Gastroesophageal sphincter (tissue), 4 donors: ENCODE measurements around the gene SNX18. TPM values are rescaled to one million over a fixed set of nuclear protein-coding genes. Genes with fewer than 3 reads are reported as not detected.
A peak's percentile ranks its signal among the peaks of the same experiment; 100 is the strongest.

Experiments
- ATAC-seq: fragments of 150-250 bp; one replicate; pipeline ENCODE4 v1.9.1; 2016; ENCODE audit warnings: mild to moderate bottlenecking, moderate library complexity
- H3K27ac ChIP-seq, 4 donors: fragments of 200-600 bp; sonication (generic) in 3 of 4; 1 replicate in 3 of 4; 2 replicates in 1 of 4; pipeline ENCODE4 v1.5.1; 2016 to 2019
- H3K27me3 ChIP-seq: fragments of 200-600 bp; sonication (generic); one replicate; pipeline ENCODE4 v1.5.1; 2019
- H3K36me3 ChIP-seq, 2 donors: fragments of 200-600 bp; sonication (generic); one replicate each; pipeline ENCODE4 v1.5.1; 2019; ENCODE audit warnings: control low read depth in 1 of 2
- H3K4me1 ChIP-seq, 3 donors: fragments of 200-600 bp; sonication (generic); 1 replicate in 2 of 3; 2 replicates in 1 of 3; pipeline ENCODE4 v1.5.1; 2016 to 2019; ENCODE audit warnings: control low read depth in 2 of 3
- H3K4me3 ChIP-seq, 2 donors: fragments of 200-600 bp; sonication (generic); one replicate each; pipeline ENCODE4 v1.5.1; 2019; ENCODE audit warnings: mild to moderate bottlenecking in 1 of 2, moderate library complexity in 1 of 2
- H3K9me3 ChIP-seq, 3 donors: fragments of 200-600 bp; sonication (generic); one replicate each; pipeline ENCODE4 v1.5.1; 2017 to 2019; ENCODE audit warnings: control low read depth in 2 of 3
- EP300 ChIP-seq: sonication (generic); formaldehyde crosslinking; IDR thresholded peaks from one replicate; pipeline ENCODE4 v1.6.1; 2017; ENCODE audit warnings: antibody characterized with exemption, mild to moderate bottlenecking
- POLR2A ChIP-seq, 2 donors: fragments of 450-650 bp; IDR thresholded peaks; one replicate each; pipeline ENCODE4 v1.6.1; 2017; ENCODE audit warnings: antibody characterized with exemption in 2 of 2, mild to moderate bottlenecking in 2 of 2, moderate library complexity in 1 of 2
- POLR2AphosphoS5 ChIP-seq: sonication (generic); formaldehyde crosslinking; IDR thresholded peaks from one replicate; pipeline ENCODE4 v1.6.1; 2017; ENCODE audit warnings: antibody characterized with exemption
- WGBS, 2 donors: methylation state at CpG; one replicate each; pipeline ENCODE4 v1.1.5; 2018; ENCODE audit warnings: low coverage in 1 of 2; 5-methylcytosine and 5-hydroxymethylcytosine counted together
- total RNA-seq, 4 donors: library from RNA; depleted of rRNA; stranded (reverse); fragments of >200 nt; gene quantifications; one replicate each; pipeline ENCODE4 v1.1.0, GENCODE V29; 2016
- TF ChIP-seq, protein P1 (sequence below), 4 experiments: fragments of 200-600 bp in 2 of 4; fragments of 450-650 bp in 2 of 4; sonication (generic) in 1 of 4; IDR thresholded peaks; one replicate each; pipeline ENCODE4 v1.5.1; 2017 to 2019; ENCODE audit warnings: antibody characterized with exemption in 4 of 4, mild to moderate bottlenecking in 2 of 4, moderate library complexity in 2 of 4

Gene SNX18
- total RNA-seq, 4 donors from 2014 or later, result 34.9 to 65.7 (median 49.2) TPM

DNA sequence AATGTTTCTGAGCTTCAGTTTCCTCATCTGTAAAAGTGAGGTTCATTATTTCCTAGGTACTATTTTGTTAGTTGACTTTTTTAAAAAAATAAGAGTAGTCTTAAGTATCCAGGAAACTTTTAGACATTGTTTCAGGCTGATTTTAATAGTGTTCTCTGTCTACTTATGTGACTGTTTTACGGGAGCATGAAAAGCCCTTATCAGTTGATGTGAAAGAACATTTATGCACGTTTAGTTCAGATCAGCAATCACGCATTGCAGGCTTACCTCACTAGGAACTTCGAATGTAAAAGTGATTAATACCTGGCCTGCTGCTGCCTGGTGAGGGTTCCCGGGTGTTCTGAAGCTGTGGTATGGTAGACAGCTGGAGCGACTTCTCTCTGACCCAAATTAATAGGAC lies 8.1 kb downstream of the SNX18 start:
- TF ChIP-seq, protein P1, sequence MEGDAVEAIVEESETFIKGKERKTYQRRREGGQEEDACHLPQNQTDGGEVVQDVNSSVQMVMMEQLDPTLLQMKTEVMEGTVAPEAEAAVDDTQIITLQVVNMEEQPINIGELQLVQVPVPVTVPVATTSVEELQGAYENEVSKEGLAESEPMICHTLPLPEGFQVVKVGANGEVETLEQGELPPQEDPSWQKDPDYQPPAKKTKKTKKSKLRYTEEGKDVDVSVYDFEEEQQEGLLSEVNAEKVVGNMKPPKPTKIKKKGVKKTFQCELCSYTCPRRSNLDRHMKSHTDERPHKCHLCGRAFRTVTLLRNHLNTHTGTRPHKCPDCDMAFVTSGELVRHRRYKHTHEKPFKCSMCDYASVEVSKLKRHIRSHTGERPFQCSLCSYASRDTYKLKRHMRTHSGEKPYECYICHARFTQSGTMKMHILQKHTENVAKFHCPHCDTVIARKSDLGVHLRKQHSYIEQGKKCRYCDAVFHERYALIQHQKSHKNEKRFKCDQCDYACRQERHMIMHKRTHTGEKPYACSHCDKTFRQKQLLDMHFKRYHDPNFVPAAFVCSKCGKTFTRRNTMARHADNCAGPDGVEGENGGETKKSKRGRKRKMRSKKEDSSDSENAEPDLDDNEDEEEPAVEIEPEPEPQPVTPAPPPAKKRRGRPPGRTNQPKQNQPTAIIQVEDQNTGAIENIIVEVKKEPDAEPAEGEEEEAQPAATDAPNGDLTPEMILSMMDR (IDR thresholded peaks at IDR 0.05), result no peak
- no peak for TF ChIP-seq EP300
- no peak for TF ChIP-seq POLR2A (IDR thresholded peaks at IDR 0.05)
- no peak for TF ChIP-seq POLR2AphosphoS5
- no peak overlapping the region for H3K4me3 ChIP-seq
- no peaks in the 10 kb centered on the region for H3K27me3 ChIP-seq
- H3K36me3 ChIP-seq, result no peaks in the 10 kb centered on the region
- no peaks in the 10 kb centered on the region for H3K9me3 ChIP-seq
- no peak overlapping the region for H3K27ac ChIP-seq
- 68 to 95% methylated on average over 6 of the region's 6 CpGs for WGBS, 2 donors
- peaks cover 7 to 90% (median 25%) of the 10 kb centered on the region in 3 donors for H3K4me1 ChIP-seq
- no peak for ATAC-seq

DNA sequence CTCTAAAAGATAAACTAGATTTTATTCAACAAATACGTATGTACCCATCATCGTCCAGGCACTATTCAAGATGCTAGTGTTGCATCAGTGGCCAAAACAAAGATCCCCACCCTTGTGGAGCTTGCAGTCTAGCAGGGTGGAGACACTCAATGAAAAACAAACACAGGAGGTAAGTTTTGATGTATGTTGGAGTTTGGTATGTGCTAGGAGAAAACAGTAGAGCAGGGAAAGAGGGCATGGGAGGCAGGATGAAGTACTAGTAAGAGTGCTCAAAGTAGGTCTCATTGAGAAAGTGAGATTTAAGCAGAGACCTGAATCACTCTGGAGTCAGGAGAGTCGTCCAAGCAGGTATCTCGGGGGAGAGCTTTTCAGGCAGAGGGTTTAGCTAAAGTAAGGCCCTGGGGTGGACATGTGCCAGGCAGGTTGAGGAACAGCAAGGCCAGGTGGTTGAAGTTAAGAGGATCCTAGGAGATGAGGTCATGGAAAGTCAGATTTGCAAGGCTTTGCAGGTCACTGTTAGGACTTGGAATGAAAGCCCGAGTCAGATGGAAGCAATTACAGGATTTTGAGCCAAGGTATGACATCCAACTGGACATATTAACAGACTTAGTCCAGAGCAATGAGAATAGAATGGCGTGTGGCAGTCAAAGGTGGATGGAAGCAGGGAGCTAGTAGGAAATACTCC lies 9.2 kb downstream of the SNX18 start:
- Histone ChIP-seq H3K4me3 (no peak overlapping the region), H3K27ac (peak overlapping the region in 1 of 4 donors; percentile 6), H3K9me3 (no peaks in the 10 kb centered on the region), H3K27me3 (no peaks in the 10 kb centered on the region), H3K36me3 (no peaks in the 10 kb centered on the region), H3K4me1 (peaks cover 7 to 87% (median 19%) of the 10 kb centered on the region in 3 donors)
- WGBS, 2 donors, result 64 to 81% methylated on average over 6 of the region's 6 CpGs
- ATAC-seq, result no peak
- TF ChIP-seq EP300 (no peak), POLR2A (IDR thresholded peaks at IDR 0.05) (no peak), POLR2AphosphoS5 (no peak)
- TF ChIP-seq, protein P1 (IDR thresholded peaks at IDR 0.05), result no peak

DNA sequence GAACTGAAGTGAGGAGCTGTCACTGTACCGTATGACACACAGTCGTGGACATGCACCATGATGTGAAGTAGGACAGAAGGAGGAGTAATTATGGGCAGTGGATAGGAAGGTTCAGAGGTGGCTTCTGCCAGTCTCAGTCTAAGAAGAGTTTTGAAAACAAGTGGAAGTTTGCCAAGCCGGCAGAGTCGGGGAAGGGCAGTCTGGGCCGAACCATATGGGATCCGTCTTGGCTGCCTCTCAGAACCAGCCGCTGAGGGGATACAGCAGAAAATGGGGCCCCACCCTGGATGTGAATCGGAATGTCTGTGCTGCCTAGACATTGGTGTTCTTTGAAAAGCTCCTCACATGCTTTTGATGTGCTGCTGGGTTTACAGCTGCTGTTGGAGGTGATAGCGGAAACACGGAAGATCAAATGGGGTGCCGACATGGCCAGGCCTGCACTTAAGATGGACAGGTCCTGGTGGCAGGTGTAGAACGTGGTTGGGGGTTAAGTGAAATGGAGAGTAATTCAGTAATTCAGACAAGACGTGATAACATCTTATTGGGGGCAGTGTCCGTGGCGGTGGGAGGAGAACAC lies 11.2 kb downstream of the SNX18 start:
- 84 to 86% methylated on average over 4 to 11 of the region's 15 CpGs for WGBS, 2 donors
- no peak for ATAC-seq
- no peaks in the 10 kb centered on the region for H3K9me3 ChIP-seq
- no peak overlapping the region for H3K4me3 ChIP-seq
- no peak overlapping the region for H3K27ac ChIP-seq
- TF ChIP-seq, protein P1 (IDR thresholded peaks at IDR 0.05), result no peak
- TF ChIP-seq POLR2A (IDR thresholded peaks at IDR 0.05), result no peak
- TF ChIP-seq POLR2AphosphoS5, result no peak
- no peaks in the 10 kb centered on the region for H3K36me3 ChIP-seq
- H3K4me1 ChIP-seq, result peaks cover 10 to 86% (median 22%) of the 10 kb centered on the region in 3 donors
- H3K27me3 ChIP-seq, result no peaks in the 10 kb centered on the region

DNA sequence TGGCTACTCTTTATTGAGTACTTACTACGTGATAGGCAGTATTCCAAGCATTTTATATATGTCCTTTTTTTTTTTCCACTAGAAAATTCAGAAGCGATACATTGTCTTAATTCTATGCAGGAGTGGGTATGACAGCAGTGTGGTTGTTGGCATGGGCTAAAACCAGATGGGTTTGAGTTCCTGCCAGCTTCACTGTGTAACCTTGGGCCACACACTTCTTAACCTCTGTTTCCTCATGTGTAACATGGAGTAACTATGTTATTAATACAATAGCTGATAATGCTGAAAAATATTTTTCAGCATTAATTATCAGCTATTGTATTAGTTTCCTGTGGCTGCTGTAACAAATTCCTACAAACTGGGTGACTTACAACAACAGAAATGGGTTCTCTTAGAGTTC lies 12.0 kb downstream of the SNX18 start:
- H3K9me3 ChIP-seq, result no peaks in the 10 kb centered on the region
- H3K27me3 ChIP-seq, result no peaks in the 10 kb centered on the region
- no peak overlapping the region for H3K4me3 ChIP-seq
- ATAC-seq, result no peak
- WGBS, 2 donors, result 72 to 83% methylated on average over 2 of the region's 2 CpGs
- peaks cover 8 to 86% (median 26%) of the 10 kb centered on the region in 3 donors for H3K4me1 ChIP-seq
- no peak overlapping the region for H3K27ac ChIP-seq
- no peaks in the 10 kb centered on the region for H3K36me3 ChIP-seq
- no peak for TF ChIP-seq POLR2AphosphoS5

DNA sequence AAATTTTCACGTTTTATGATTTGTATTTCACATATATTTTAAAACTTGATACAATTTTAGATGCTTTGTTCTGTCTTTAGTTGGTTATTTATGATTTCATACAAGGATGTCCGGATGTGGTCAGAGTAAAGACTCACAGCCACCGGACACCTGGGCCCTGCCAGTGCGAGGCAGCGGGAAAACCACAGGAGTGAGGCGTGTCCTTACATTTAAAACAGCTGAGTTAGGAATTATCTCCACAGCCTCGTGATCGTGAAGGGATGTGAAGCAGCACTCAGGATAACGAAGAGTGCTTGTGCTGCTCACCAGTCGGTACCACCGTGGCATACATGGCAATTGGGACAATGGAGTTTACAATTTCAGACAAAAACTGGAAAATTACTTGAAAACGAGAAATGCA lies 14.0 kb downstream of the SNX18 start:
- Histone ChIP-seq H3K27me3 (no peaks in the 10 kb centered on the region), H3K36me3 (no peaks in the 10 kb centered on the region), H3K4me1 (peaks cover 10 to 82% (median 23%) of the 10 kb centered on the region in 3 donors), H3K27ac (no peak overlapping the region), H3K9me3 (no peaks in the 10 kb centered on the region), H3K4me3 (no peak overlapping the region)
- TF ChIP-seq POLR2A (IDR thresholded peaks at IDR 0.05) (no peak), EP300 (no peak), POLR2AphosphoS5 (no peak)
- TF ChIP-seq, protein P1 (IDR thresholded peaks at IDR 0.05), result no peak
- 71 to 81% methylated on average over 10 to 12 of the region's 12 CpGs for WGBS, 2 donors
- ATAC-seq, result no peak
